GM20000 (cell line): ENCODE data around the gene HHAT.

Experiments
- DNase-seq: peaks from one replicate; pipeline ENCODE4 v3.0.0; 2012; ENCODE audit warnings: low spot score
- CTCF ChIP-seq: IDR thresholded peaks from 2 replicates; pipeline ENCODE4 v1.5.1; 2012; ENCODE audit warnings: mild to moderate bottlenecking, control low read depth; ENCODE audit errors: extremely low read depth, missing control alignments

The HHAT gene

DNA sequence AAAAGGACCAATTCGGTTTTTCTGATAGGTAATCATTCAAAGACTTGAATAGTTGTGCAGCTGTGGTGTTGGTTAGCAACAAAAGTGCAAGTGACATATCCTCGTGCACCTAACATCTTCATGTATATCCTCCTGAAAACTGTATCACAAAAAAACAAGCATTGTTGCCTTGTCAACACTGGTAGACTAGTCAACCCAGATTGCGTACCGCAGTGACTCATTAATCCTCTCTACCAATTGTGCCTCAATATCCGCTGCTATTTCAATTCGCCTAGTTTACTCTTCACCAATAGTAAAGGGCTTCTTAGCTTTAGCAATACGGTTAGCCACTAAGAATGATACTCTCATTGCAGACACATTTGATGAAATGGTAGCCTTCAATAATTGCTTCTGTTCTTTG, 3.5 kb downstream of the HHAT start:
- DNase-seq, result no peak
- TF ChIP-seq CTCF, result no peak

DNA sequence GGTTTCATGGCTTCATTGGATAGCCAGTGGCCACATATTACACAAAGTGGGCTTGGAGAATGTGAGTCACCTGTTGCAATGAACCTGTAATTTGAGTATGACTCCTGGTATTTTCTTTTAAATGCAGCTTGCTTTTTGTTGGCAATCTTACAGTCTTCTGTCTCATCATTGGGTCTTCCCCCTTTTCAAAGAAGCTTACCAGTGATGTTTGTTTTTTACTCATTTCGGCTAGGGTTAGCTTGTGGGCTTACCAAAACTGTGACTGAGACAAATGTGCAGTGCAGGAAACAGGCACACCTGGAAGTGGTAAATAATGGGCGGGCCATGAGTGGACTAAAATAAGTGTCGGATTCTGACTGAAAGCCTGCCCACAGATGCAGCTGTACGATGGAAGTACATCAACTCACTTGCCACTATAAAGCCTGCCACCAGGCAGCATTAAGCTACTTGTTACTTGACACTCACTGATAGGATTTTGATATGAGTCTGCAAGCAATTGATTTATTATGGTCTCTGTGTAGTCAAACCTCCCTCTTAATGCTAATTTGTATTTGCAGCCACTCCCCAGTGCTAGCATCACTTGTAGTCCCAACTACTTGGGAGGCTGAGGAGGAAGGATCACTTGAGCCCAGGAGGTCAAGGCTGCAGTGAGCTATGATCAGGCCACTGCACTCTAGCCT, 4.2 kb downstream of the HHAT start:
- peak; percentile 58 for DNase-seq
- TF ChIP-seq CTCF, result no peak

DNA sequence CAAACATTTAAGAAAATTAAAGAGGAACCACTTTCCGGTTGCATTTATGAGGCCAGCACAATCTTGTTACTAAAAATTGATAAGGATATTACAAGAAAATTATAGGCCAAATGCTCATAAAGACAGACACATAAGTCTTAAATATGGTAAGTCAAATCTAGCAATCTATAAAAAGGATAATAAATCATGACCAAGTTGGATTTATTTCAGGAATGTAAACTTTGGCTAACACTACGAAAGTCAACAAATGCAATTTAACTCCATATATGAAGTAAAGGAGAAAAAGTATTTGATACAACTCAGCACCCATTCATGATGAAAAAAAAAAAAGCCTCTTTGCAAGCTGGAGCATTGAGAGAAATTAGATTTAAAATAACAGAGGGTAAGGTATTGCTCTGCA, 6.3 kb downstream of the HHAT start:
- no peak for DNase-seq
- no peak for TF ChIP-seq CTCF

DNA sequence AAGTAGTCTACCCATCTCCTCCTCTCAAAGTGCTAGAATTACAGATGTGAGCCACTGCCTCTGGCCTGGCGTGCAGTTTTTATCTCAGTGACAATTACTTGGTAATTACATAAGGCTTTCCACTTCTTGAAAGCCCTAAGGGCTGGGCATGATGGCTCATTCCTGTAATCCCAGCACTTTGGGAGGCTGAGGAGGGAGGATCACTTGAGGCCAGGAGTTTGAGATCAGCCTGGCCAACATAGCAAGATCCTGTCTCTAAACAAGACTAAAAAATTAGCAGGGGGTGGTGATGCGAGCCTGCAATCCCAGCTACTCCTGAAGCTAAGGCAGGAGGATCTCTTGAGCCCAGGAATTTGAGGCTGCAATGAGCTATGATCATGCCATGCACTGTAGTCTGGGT, 7.7 kb downstream of the HHAT start:
- TF ChIP-seq CTCF, result no peak
- no peak for DNase-seq

DNA sequence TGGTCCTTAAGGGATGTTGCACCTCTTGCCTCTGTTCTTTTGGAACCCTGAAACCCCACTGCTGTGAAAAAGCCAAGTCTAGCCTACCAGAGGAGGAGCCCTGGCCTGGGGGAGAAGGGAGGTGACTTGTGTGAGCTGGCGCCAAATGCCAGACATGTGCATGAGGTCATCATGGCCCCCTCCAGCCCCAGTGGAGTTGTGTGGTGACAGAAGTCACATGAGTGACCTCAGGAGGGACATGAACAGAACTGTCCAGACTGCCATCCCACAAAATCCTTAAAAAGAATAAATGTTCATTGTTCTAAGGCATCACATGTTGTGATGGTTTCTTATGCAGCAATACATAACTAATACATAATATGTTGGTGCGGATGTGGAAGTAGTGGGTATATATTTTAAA, 10.8 kb downstream of the HHAT start:
- TF ChIP-seq CTCF, result no peak

DNA sequence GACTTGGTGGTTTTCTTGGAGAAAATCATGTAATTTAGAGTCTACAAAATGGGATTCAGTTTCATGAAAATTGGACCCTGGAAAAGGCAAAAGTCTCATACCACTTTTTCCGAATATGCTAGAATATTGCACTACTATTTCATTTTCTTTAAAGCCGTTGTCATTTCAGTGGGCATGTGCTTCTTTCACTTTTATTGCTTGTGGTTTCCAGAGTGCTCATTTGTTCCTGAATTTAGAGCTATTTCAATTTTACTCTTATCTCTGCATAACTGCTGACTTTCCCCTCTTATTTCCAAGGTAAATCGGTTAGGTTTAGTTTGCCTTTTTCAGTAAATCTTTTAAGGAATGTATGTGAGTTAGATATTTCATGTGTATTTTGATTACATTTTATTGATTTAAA, 11.6 kb downstream of the HHAT start:
- DNase-seq, result no peak
- TF ChIP-seq CTCF, result no peak

More for the DNA sequence above, 10.8 kb downstream of the HHAT start:
- DNase-seq, result no peak

DNA sequence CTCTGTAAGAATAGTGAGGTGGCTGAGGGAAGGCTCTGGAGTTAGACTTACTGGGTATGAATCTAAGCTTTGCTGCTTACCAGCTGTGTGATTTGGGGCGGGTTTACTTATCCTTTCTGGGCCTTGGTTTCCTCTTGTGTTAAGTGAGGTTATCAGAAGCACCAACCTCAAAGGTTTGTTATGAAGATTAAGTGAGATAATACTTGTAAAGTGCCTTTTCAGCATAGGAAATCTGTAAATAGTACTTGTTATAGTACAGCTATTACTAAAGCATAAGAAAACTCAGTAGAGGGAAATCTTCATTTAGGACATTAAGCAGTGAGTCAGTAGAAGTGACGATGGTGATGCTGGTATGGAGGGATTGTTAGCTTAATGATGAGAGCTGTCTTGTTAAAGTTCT, 12.1 kb downstream of the HHAT start:
- DNase-seq, result no peak
- TF ChIP-seq CTCF, result no peak
